Activated CD8-positive, alpha-beta T cell treated with anti-CD3 and anti-CD28 coated beads, Interleukin-2, amount 10 ng/mL, durations not matched to agents 7 days and 5 days (primary cell): ENCODE results near the gene NELFB. TPM values are rescaled to one million over a fixed set of nuclear protein-coding genes. Genes with fewer than 3 reads are reported as not detected.

Source experiments
- ATAC-seq: fragments of 150-1000 bp; cut with Tn5 transposase; one replicate; pipeline ENCODE4 v1.10.0; 2021; ENCODE audit warnings: moderate library complexity
- CTCF ChIA-PET: fragments of 350-600 bp; sonication (Branson Sonifier 250); formaldehyde crosslinking; loops from one replicate; lab custom pipeline; 2021; ENCODE audit warnings: antibody characterized with exemption; lab: Charles Lee
- POLR2A ChIA-PET: fragments of 350-600 bp; sonication (Branson Sonifier 250); formaldehyde crosslinking; loops from one replicate; lab custom pipeline; 2021; ENCODE audit warnings: antibody characterized with exemption; lab: Charles Lee
- DNase-seq: peaks from one replicate; pipeline ENCODE4 v3.0.0-alpha.2; 2020
- H3K27ac Mint-ChIP-seq: one replicate; pipeline ENCODE4 v1.8.0; 2021; ENCODE audit warnings: mild to moderate bottlenecking, mixed read lengths
- H3K27me3 Mint-ChIP-seq: one replicate; pipeline ENCODE4 v1.8.0; 2021; ENCODE audit warnings: low read depth, mixed read lengths
- H3K36me3 Mint-ChIP-seq: one replicate; pipeline ENCODE4 v1.8.0; 2021; ENCODE audit warnings: low read depth, mixed read lengths
- H3K4me1 Mint-ChIP-seq: one replicate; pipeline ENCODE4 v1.8.0; 2021; ENCODE audit warnings: low read depth, mixed read lengths
- H3K4me3 Mint-ChIP-seq: one replicate; pipeline ENCODE4 v1.8.0; 2021; ENCODE audit warnings: mild to moderate bottlenecking, mixed read lengths
- H3K9me3 Mint-ChIP-seq: one replicate; pipeline ENCODE4 v1.8.0; 2022; ENCODE audit warnings: mixed read lengths; ENCODE audit not compliant: insufficient read depth
- total RNA-seq, 2 experiments: library from RNA; stranded (reverse); gene quantifications; one replicate each; pipeline ENCODE4 v1.2.3, GENCODE V29; 2021

NELFB gene
- total RNA-seq, 2 experiments from 2014 or later = 68.6 to 68.8 TPM

DNA sequence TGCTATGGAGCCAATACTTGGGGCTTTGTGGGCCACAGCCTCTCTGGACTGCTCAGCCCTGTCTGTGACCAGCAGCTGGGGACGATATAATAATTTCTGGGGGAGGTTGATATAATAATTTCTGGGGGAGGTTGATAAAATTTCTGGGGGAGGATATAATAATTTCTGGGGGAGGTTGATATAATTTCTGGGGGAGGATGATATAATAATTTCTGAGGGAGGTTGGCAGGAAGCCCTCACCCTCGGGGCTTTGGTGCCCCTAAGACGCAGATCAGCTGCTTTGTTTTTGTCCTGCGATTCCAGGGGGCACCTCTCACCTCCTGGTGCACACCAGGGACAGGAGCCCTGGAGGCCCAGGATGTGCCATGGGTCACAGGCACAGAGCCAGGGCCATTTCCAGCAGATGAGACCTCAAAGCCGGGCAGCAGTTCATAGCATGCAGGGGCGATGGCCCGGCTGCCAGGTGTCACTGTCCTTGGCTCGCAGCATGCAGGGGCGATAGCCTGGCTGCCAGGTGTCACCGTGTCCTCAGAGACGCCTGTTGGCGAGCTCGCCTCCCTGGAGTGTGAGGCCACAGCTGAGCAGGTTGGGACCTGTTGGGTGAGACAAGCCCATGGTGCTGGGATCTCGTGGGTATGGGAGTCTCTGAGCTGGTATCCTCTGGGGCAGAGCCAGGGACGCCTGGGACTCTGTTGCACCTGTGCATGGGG, 18.6 kb downstream of the NELFB start:
- H3K27ac Mint-ChIP-seq = no peak overlapping the region
- no peaks in the 10 kb centered on the region for H3K9me3 Mint-ChIP-seq
- H3K27me3 Mint-ChIP-seq = no peaks in the 10 kb centered on the region
- H3K4me3 Mint-ChIP-seq = no peak overlapping the region
- DNase-seq (no peak), ATAC-seq (no peak)
- H3K36me3 Mint-ChIP-seq = peaks cover 31% of the 10 kb centered on the region
- ChIA-PET POLR2A (no interaction called here), CTCF (interaction anchor here (1.1 kb wide), 1 partner anchor 13 kb away, joined by 4 read pairs; no protein-coding TSS in a partner anchor)
- H3K4me1 Mint-ChIP-seq = peaks cover 34% of the 10 kb centered on the region

DNA sequence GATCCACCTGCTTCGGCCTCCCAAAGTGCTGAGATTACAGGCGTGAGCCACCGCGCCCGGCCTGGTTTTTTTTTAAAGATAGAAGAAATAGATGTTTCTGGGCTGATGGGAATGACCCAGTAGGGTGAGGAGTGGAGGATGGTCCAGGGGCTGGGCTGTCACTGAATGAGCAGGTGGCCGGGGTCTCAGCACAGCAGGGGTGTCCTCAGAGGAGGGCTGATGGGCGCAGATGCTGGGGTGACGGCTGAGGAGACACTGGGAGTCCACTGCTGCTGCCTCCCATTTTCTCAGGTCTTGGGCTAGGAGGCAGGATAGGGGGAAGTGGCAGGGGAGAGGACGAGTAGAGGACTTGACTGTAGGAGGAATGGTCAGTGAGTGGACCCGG, 20.1 kb downstream of the NELFB start:
- no peaks in the 10 kb centered on the region for H3K9me3 Mint-ChIP-seq
- H3K27ac Mint-ChIP-seq = peak overlapping the region; percentile 50

DNA sequence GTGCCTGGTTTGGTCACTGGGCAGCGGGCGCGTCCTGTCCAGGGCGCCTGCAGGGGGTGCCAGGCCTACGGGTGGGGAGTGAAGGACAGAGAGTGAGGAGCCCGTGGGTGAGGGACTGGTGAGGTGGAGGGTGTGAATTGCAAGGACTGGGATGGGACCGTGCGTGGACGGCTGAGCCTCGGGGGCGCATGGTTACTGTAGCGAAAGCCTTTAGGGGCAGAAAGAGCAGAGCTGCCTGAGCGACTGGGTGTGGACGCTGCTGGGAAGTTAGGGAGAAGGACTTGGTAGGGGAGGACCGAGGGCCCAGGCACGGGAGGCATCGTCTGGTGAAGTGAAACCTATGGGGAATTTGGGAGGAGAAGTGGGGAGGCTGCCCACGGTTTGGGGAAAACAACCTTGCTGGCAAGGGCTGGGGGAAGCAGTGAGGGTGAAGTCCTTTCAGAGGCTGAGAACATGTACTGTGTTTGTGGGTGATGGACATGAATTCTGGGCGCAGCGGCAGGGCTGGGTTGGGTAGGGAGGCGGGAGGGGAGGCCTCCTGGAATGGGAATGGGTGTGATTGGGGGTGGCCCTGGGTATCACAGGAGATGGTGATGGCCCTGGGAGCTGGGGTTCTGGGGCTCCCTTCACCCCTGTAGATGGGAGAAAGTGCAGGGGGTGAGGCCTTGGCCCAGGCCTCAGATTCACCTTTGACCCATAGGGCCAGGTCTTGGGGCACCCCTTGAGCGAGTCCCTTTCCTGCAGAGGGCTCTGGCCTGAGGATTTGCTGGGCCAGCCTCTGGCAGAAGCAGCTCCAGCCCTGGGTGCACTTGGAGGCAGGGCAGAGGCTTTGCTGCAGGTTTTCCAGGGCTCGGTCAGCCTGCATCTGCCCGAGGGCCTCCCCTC, 20.7 kb downstream of the NELFB start:
- CTCF ChIA-PET = interaction anchor here (1.1 kb wide), 1 partner anchor 11 kb away, joined by 4 read pairs; no protein-coding TSS in a partner anchor
- ATAC-seq (no peak), DNase-seq (no peak)
- Mint-ChIP-seq H3K27ac (peak overlapping the region; percentile 50), H3K4me1 (peaks cover 30% of the 10 kb centered on the region), H3K9me3 (no peaks in the 10 kb centered on the region), H3K36me3 (peaks cover 19% of the 10 kb centered on the region), H3K27me3 (no peaks in the 10 kb centered on the region), H3K4me3 (no peak overlapping the region)
- POLR2A ChIA-PET = no interaction called here

More for the DNA sequence above, 20.1 kb downstream of the NELFB start:
- ATAC-seq (no peak), DNase-seq (no peak)
- peaks cover 30% of the 10 kb centered on the region for H3K4me1 Mint-ChIP-seq
- ChIA-PET POLR2A (no interaction called here), CTCF (interaction anchor here (1.1 kb wide), 1 partner anchor 11 kb away, joined by 4 read pairs; no protein-coding TSS in a partner anchor)
- peaks cover 19% of the 10 kb centered on the region for H3K36me3 Mint-ChIP-seq
- H3K27me3 Mint-ChIP-seq = no peaks in the 10 kb centered on the region
- H3K4me3 Mint-ChIP-seq = no peak overlapping the region

DNA sequence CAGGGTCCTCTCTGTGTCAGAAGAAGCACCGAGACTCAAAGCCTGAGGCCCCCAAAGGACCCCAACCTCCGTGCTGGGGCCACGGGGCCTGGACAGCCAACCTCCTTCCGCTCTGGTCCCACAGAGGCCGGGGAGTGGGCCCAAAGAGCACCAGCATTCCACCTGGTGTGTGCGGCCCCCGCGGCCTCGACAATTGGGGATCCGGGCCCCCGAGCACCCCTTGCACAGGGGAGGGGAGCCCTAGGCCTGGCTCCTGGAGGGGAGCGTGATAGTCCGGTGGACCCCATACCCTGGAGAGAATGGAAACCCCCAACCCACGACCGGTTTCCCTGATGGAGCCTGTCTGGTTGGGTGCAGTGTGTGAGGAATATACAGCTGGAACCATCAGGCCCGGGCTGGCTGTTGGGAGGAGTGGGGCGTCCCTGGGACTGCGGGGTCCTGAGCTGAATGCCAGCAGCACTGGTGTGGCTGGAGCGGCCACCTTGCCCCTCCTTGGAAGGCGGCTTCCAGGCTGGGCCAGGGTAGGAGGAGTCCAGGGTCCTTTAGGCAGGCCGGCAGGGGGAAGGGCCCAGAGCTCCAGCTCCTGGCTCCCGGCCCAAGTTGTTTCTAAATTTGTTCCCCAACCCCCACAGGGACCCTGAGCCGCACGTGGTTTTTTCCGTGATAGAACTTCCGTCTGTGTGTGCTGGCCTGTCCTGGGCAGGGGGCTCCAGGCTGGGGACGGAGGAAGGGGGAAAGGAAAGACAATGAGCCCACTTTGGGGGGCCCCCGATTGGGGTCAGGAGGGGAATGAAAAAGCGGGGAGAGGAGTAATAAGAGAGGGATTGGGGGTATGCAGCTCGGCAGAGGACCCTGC, 21.6 kb downstream of the NELFB start:
- Mint-ChIP-seq H3K4me1 (peaks cover 21% of the 10 kb centered on the region), H3K9me3 (no peaks in the 10 kb centered on the region), H3K27me3 (no peaks in the 10 kb centered on the region), H3K27ac (peak overlapping the region; percentile 72), H3K4me3 (peak overlapping the region; percentile 48), H3K36me3 (peaks cover 11% of the 10 kb centered on the region)
- no peak for DNase-seq
- ChIA-PET POLR2A (interaction anchor here (0.9 to 1.6 kb wide), 2 partner anchors 20 to 36 kb away, joined by 3 to 8 read pairs; partner anchors contain the start of gene TUBB4B), CTCF (interaction anchor here (1.0 to 1.6 kb wide), 4 partner anchors 10 to 54 kb away, joined by 3 to 6 read pairs (median 4); partner anchors contain the start of gene TUBB4B)
- ATAC-seq = no peak

DNA sequence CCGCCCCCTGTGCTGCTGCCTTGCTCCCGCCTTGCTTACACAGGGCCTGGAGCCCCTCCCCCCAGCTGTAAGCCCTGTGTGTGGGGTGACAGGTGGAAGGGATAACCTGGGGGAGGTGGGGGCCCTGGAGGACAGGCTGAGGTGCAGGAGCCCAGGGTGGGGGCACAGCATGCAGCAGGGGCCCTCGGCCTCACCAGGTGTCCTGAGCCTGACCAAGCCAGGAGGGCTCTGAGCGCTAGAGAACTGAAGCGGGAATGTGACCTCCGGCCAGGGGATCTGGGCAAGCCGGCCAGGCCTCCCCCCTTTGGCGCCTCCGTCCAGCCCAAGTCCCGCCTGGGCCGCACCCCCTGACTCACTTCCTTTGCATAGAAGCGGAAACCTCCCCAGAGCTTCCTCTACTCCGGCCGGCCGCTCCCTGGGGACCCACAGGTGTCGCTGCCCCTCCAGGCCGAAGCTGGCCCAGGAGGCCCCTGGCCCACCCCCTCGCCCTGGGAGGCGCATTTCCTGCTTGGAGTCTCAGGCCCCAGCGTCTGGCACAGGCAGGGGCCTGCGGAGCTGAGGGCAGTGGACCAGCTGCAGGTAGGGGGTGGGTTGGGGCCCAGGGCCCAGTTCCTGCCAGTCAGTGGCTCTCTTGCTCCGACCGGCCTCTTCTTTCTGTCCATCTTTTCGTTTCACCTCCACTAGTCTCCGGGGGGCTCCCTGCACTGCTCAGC, 22.4 kb downstream of the NELFB start, which contains the start of gene TOR4A:
Gene TOR4A (plus strand): TSS at position 398 of the 713 bp plus-strand sequence. CDS start 964 bp downstream, outside the sequence.
- Mint-ChIP-seq H3K36me3 (peaks cover 11% of the 10 kb centered on the region), H3K9me3 (no peaks in the 10 kb centered on the region), H3K4me3 (peak within 1 kb of the TSS; percentile 77), H3K27me3 (no peaks in the 10 kb centered on the region), H3K4me1 (peaks cover 21% of the 10 kb centered on the region), H3K27ac (peak within 1 kb of the TSS; percentile 74)
- DNase-seq (peak; percentile 69), ATAC-seq (peak; percentile 72)
- CTCF ChIA-PET = interaction anchor here (1.0 to 1.6 kb wide), 4 partner anchors 9 to 55 kb away, joined by 3 to 6 read pairs (median 4); partner anchors contain the start of gene TUBB4B
- POLR2A ChIA-PET = interaction anchor here (0.9 to 1.6 kb wide), 2 partner anchors 21 to 37 kb away, joined by 3 to 8 read pairs; partner anchors contain the start of gene TUBB4B

DNA sequence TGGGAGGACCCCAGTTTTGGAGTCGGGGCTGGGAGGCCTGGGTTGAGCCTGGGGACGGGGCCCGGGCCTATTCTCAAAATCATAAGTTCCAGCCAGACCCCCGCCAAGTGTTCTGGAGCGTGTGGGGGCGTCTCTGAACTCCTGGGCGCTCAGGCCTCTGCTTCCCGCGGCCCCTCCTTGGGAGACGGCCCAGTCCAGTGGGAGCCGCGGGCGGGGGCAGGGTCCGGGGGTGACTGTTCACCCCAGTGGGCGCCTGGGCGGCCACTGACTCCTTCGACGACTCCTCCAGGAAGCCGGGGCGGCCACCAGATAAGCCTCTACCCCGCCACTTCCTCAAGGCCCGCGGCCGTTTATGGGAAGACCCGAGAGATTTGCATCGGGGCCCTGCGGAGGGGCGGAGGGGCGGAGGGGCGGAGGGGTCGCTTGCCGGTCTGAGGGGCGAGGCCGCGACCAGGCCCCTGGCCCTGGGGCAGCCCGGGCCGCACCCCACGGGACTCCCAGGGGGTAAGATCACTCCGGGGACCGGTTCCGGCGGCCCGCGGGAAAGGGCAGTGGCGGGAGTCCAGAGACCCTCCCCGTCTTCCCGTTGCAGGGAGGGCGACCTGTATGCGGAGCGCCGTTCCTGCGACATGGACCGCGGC, 23.1 kb downstream of the NELFB start:
- POLR2A ChIA-PET = interaction anchor here (1.6 kb wide), 1 partner anchor 38 kb away, joined by 8 read pairs; the partner anchor contains the start of gene TUBB4B
- Mint-ChIP-seq H3K4me3 (peak overlapping the region; percentile 77), H3K9me3 (no peaks in the 10 kb centered on the region), H3K36me3 (peaks cover 11% of the 10 kb centered on the region), H3K4me1 (peaks cover 26% of the 10 kb centered on the region), H3K27me3 (no peaks in the 10 kb centered on the region), H3K27ac (peak overlapping the region; percentile 74)
- DNase-seq (no peak), ATAC-seq (no peak)
- CTCF ChIA-PET = interaction anchor here (1.0 to 1.6 kb wide), 3 partner anchors 17 to 55 kb away, joined by 3 to 6 read pairs (median 3); partner anchors contain the start of gene TUBB4B

DNA sequence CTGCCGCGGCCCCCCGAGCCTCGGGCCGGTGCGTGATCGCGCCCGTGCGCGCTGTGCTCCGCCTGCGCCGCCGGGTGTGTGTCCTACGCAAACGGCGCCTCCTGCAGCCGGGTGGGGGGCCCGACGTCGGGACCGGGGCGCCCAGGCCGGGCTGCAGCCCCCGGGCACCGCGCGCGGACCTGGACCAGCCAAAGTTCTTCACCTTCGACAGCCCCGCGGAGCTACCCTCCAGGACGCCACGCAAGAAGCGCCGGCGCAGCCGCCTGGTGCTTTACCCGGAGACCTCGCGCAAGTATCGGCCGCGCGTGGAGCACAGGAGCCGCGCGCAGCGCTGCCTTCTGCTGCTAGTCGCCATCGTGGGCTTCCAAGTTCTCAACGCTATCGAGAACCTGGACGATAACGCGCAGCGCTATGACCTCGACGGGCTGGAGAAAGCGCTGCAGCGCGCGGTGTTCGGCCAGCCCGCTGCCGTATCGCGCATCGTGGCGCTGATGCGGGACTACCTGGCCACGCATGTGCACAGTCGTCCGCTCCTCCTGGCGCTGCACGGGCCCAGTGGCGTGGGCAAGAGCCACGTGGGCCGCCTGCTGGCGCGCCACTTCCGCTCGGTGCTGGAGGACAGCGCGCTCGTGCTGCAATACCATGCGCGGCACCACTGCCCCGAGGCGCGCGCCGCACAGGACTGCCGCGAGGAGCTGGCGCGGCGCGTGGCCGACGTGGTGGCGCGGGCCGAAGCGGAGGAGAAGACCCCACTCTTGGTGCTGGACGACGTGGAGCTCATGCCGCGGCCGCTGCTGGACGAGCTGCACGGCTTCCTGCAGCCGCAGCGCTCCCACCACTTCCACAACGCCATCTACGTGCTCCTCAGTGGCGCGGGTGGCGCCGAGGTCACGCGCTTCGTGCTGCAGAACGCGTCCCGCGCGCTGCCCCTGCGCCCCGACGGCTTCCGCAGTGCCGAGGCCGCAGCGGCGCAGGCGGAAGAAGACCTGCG, 23.9 kb downstream of the NELFB start:
- no peak overlapping the region for H3K4me3 Mint-ChIP-seq
- H3K27me3 Mint-ChIP-seq = peaks cover 3% of the 10 kb centered on the region
- peaks cover 7% of the 10 kb centered on the region for H3K36me3 Mint-ChIP-seq
- ATAC-seq = no peak
- ChIA-PET CTCF (interaction anchor here (1.3 kb wide), 1 partner anchor 23 kb away, joined by 4 read pairs; the partner anchor contains the start of gene NRARP), POLR2A (no interaction called here)
- no peak overlapping the region for H3K27ac Mint-ChIP-seq
- no peaks in the 10 kb centered on the region for H3K9me3 Mint-ChIP-seq
- H3K4me1 Mint-ChIP-seq = peaks cover 26% of the 10 kb centered on the region
- DNase-seq = no peak

DNA sequence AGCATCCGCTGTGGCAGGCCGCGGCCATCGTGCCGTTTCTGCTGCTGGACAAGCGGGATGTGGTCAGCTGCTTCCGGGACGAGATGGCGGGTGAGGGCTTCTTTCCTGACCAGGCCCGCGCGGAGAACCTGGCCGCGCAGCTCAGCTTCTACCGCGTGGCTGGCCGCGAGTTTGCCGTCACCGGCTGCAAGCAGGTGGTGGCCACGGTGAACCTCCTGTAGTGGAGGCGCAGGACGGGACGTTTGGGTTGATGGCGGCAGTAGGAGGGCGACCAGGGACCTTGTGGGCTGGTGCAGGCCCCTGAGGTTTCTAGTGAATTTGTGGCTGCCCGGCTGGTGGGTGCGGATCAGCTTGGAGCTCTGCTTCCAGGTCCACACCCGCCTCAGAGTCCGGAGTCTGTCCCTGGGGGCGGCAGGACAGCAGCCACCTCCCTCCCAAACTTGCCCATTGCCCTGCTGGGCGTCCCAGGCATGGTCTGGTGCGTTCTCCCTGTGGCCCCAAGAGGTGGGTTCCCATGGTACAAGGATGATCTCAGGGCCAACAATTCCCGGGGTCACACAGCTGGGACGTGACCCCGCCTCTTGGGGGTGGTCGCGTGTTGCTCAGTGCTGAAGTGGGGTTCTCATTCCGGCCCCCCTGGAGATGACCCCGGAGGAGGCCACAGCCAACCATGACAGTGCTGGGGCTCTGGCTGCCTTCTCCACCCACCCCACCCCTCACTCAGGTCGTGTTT, 24.8 kb downstream of the NELFB start:
- ChIA-PET POLR2A (interaction anchor here (0.6 kb wide), 1 partner anchor 24 kb away, joined by 3 read pairs; no protein-coding TSS in a partner anchor), CTCF (interaction anchor here (1.3 kb wide), 1 partner anchor 22 kb away, joined by 4 read pairs; the partner anchor contains the start of gene NRARP)
- no peaks in the 10 kb centered on the region for H3K9me3 Mint-ChIP-seq
- DNase-seq = no peak
- peaks cover 26% of the 10 kb centered on the region for H3K4me1 Mint-ChIP-seq
- peaks cover 2% of the 10 kb centered on the region for H3K36me3 Mint-ChIP-seq
- H3K4me3 Mint-ChIP-seq = no peak overlapping the region
- H3K27ac Mint-ChIP-seq = no peak overlapping the region
- peaks cover 3% of the 10 kb centered on the region for H3K27me3 Mint-ChIP-seq
- ATAC-seq = no peak
